Mesenchymal stem cell (in vitro differentiated cells and primary cell): Measurements from ENCODE around the gene IL1RL2.
A peak's percentile ranks its signal among the peaks of the same experiment; 100 is the strongest.

Source experiments
- DNase-seq: peaks from one replicate; pipeline ENCODE4 v3.0.0-alpha.2; 2013
- H2AFZ ChIP-seq: one replicate; pipeline ENCODE4 v1.6.1; 2013; ENCODE audit warnings: low read depth, mild to moderate bottlenecking, control low read depth, inconsistent platforms, low read length, moderate library complexity
- H2AK5ac ChIP-seq: 2 replicates; pipeline ENCODE4 v1.6.1; 2013; ENCODE audit warnings: low read length, moderate library complexity, mild to moderate bottlenecking, inconsistent platforms; ENCODE audit not compliant: severe bottlenecking
- H2BK120ac ChIP-seq: one replicate; pipeline ENCODE4 v1.6.1; 2013; ENCODE audit warnings: low read depth, mild to moderate bottlenecking, inconsistent platforms, low read length, moderate library complexity
- H2BK12ac ChIP-seq, 2 experiments: one replicate each; pipeline ENCODE4 v1.6.1; 2013; ENCODE audit warnings: inconsistent platforms in 2 of 2, low read length in 2 of 2, mild to moderate bottlenecking in 2 of 2, moderate library complexity in 2 of 2, control low read depth in 1 of 2
- H2BK15ac ChIP-seq: one replicate; pipeline ENCODE4 v1.6.1; 2013; ENCODE audit warnings: mild to moderate bottlenecking, low read depth, inconsistent platforms; ENCODE audit not compliant: poor library complexity, severe bottlenecking
- H2BK5ac ChIP-seq: 2 replicates; pipeline ENCODE4 v1.6.1; 2013; ENCODE audit warnings: low read depth, mild to moderate bottlenecking, low read length, control low read depth, inconsistent platforms; ENCODE audit not compliant: poor library complexity, severe bottlenecking
- H3K14ac ChIP-seq, 2 experiments: one replicate each; pipeline ENCODE4 v1.6.1; 2013; ENCODE audit warnings: inconsistent platforms in 2 of 2, low read length in 2 of 2, control low read depth in 1 of 2, mild to moderate bottlenecking in 1 of 2, moderate library complexity in 1 of 2
- H3K18ac ChIP-seq, 2 experiments: one replicate each; pipeline ENCODE4 v1.6.1; 2013; ENCODE audit warnings: inconsistent platforms in 2 of 2, low read length in 2 of 2, control low read depth in 1 of 2, low read depth in 1 of 2, mild to moderate bottlenecking in 1 of 2
- H3K23ac ChIP-seq, 2 experiments: one replicate each; pipeline ENCODE4 v1.6.1; 2013; ENCODE audit warnings: inconsistent platforms in 2 of 2, low read length in 2 of 2, mild to moderate bottlenecking in 2 of 2, moderate library complexity in 2 of 2, control low read depth in 1 of 2
- H3K27ac ChIP-seq: 2 replicates; pipeline ENCODE4 v1.5.1; 2013; ENCODE audit warnings: mild to moderate bottlenecking, moderate library complexity, low read length, control low read depth, inconsistent platforms; ENCODE audit not compliant: poor library complexity, severe bottlenecking
- H3K27me3 ChIP-seq, 2 experiments: 2 replicates each; pipeline versions ENCODE4 v1.6.1 to v1.7.0; 2013; ENCODE audit warnings: low read length in 2 of 2, mild to moderate bottlenecking in 2 of 2, moderate library complexity in 2 of 2, control low read depth in 1 of 2, inconsistent platforms in 1 of 2; ENCODE audit not compliant: control insufficient read depth in 1 of 2, insufficient read depth in 1 of 2
- H3K36me3 ChIP-seq, 2 experiments: 2 replicates each; pipeline versions ENCODE4 v1.6.1 to v1.7.0; 2013; ENCODE audit warnings: low read length in 2 of 2, control low read depth in 1 of 2, inconsistent platforms in 1 of 2, low read depth in 1 of 2, mild to moderate bottlenecking in 1 of 2; ENCODE audit not compliant: insufficient read depth in 2 of 2, control insufficient read depth in 1 of 2
- H3K4ac ChIP-seq, 2 experiments: one replicate each; pipeline ENCODE4 v1.6.1; 2013; ENCODE audit warnings: inconsistent platforms in 2 of 2, low read length in 2 of 2, mild to moderate bottlenecking in 2 of 2, moderate library complexity in 2 of 2, control low read depth in 1 of 2, low read depth in 1 of 2
- H3K4me1 ChIP-seq: 2 replicates; pipeline ENCODE4 v1.6.1; 2013; ENCODE audit warnings: low read depth, low read length, control low read depth; ENCODE audit not compliant: control insufficient read depth, insufficient read depth
- H3K4me2 ChIP-seq: 2 replicates; pipeline ENCODE4 v1.6.1; 2013; ENCODE audit warnings: low read length, mild to moderate bottlenecking, inconsistent platforms; ENCODE audit not compliant: poor library complexity, severe bottlenecking
- H3K4me3 ChIP-seq, 2 experiments: 2 replicates each; pipeline versions ENCODE4 v1.5.1 to v1.7.0; 2013; ENCODE audit warnings: low read length in 2 of 2, mild to moderate bottlenecking in 2 of 2, control low read depth in 1 of 2, low read depth in 1 of 2; ENCODE audit not compliant: insufficient read depth in 1 of 2
- H3K79me1 ChIP-seq: replicated peaks from 2 replicates; pipeline ENCODE4 v1.6.1; 2013; ENCODE audit warnings: mild to moderate bottlenecking, control low read depth, low read length, inconsistent platforms; ENCODE audit not compliant: poor library complexity, severe bottlenecking
- H3K9ac ChIP-seq: 2 replicates; pipeline ENCODE4 v1.7.0; 2013; ENCODE audit warnings: mild to moderate bottlenecking, low read length, moderate library complexity
- H3K9me3 ChIP-seq: 2 replicates; pipeline ENCODE4 v1.7.0; 2013; ENCODE audit warnings: mild to moderate bottlenecking, low read length; ENCODE audit not compliant: control insufficient read depth
- H4K8ac ChIP-seq: one replicate; pipeline ENCODE4 v1.6.1; 2013; ENCODE audit warnings: inconsistent platforms, mild to moderate bottlenecking, low read length, moderate library complexity
- H4K91ac ChIP-seq: one replicate; pipeline ENCODE4 v1.6.1; 2013; ENCODE audit warnings: mild to moderate bottlenecking, low read length, inconsistent platforms
- whole genome bisulfite sequencing: methylation state at CpG from one replicate; pipeline ENCODE4 v1.1.7; 2013; ENCODE audit warnings: mixed read lengths; 5-methylcytosine and 5-hydroxymethylcytosine counted together

Gene IL1RL2

GRCh38 chr2:102140377-102140776 is 46.4 kb upstream of the IL1RL2 start:
- Histone ChIP-seq H3K79me1 (peaks cover 8% of the 10 kb centered on the region), H3K4me2 (no peak overlapping the region), H2BK5ac (no peak overlapping the region), H2AK5ac (no peak overlapping the region), H2BK12ac (peak overlapping the region; percentile 2 to 94), H2BK120ac (peak overlapping the region; percentile 1), H3K27ac (no peak overlapping the region), H3K9me3 (peaks cover 8% of the 10 kb centered on the region), H4K91ac (peak overlapping the region; percentile 12), H2BK15ac (no peak overlapping the region), H3K14ac (peak overlapping the region in 1 of 2 experiments; percentile 63), H2AFZ (no peak overlapping the region), H3K23ac (peak overlapping the region in 1 of 2 experiments; percentile 79), H3K36me3 (peaks cover 3 to 13% of the 10 kb centered on the region in 2 experiments), H3K18ac (peak overlapping the region; percentile 1 to 88), H3K9ac (peak overlapping the region; percentile 98), H3K4me3 (no peak overlapping the region), H4K8ac (no peak overlapping the region), H3K4me1 (peaks cover 8% of the 10 kb centered on the region), H3K27me3 (no peaks in the 10 kb centered on the region), H3K4ac (peak overlapping the region in 1 of 2 experiments; percentile 62)
- WGBS = 98% methylated on average over 2 of the region's 2 CpGs
- DNase-seq = peak; percentile 53

GRCh38 chr2:102141011-102141943 is 45.5 kb upstream of the IL1RL2 start:
- H3K27ac ChIP-seq = no peak overlapping the region
- peaks cover 17% of the 10 kb centered on the region for H3K9me3 ChIP-seq
- peaks cover 8% of the 10 kb centered on the region for H3K4me1 ChIP-seq
- H2BK120ac ChIP-seq = peak overlapping the region; percentile 19
- no peak overlapping the region for H3K14ac ChIP-seq
- peak overlapping the region; percentile 74 for H4K91ac ChIP-seq
- H3K4ac ChIP-seq = peak overlapping the region; percentile 84 to 87
- 63% methylated on average over 12 of the region's 15 CpGs for WGBS
- peak overlapping the region; percentile 79 to 85 for H3K18ac ChIP-seq
- H3K36me3 ChIP-seq = peaks cover 7 to 22% of the 10 kb centered on the region in 2 experiments
- peaks cover 9% of the 10 kb centered on the region for H3K79me1 ChIP-seq
- H4K8ac ChIP-seq = peak overlapping the region; percentile 66
- no peak overlapping the region for H2AFZ ChIP-seq
- peak; percentile 95 for DNase-seq
- H2BK15ac ChIP-seq = peak overlapping the region; percentile 75
- no peak overlapping the region for H3K4me2 ChIP-seq
- H2AK5ac ChIP-seq = no peak overlapping the region
- H2BK5ac ChIP-seq = no peak overlapping the region
- no peak overlapping the region for H3K23ac ChIP-seq
- H3K9ac ChIP-seq = peak overlapping the region; percentile 98
- H2BK12ac ChIP-seq = peak overlapping the region; percentile 41 to 95
- H3K4me3 ChIP-seq = peak overlapping the region in 1 of 2 experiments; percentile 83
- no peaks in the 10 kb centered on the region for H3K27me3 ChIP-seq

GRCh38 chr2:102141970-102142828 is 44.6 kb upstream of the IL1RL2 start, which contains the start of gene IL1R1:
Gene IL1R1 (plus strand): TSS chr2:102142746. CDS start chr2:102157725, 14,979 bp downstream.
- H4K91ac ChIP-seq = peak within 1 kb of the TSS; percentile 96
- H3K27me3 ChIP-seq = no peaks in the 10 kb centered on the region
- DNase-seq = peak; percentile 75
- peak within 1 kb of the TSS; percentile 98 for H3K9ac ChIP-seq
- H3K4me1 ChIP-seq = peaks cover 8% of the 10 kb centered on the region
- peak within 1 kb of the TSS; percentile 92 for H4K8ac ChIP-seq
- peak within 1 kb of the TSS; percentile 43 to 63 for H3K23ac ChIP-seq
- peak within 1 kb of the TSS in 1 of 2 experiments; percentile 98 for H3K14ac ChIP-seq
- H2BK5ac ChIP-seq = peak within 1 kb of the TSS; percentile 58
- peak within 1 kb of the TSS; percentile 42 to 59 for H2BK12ac ChIP-seq
- H3K27ac ChIP-seq = peak within 1 kb of the TSS; percentile 7
- H3K18ac ChIP-seq = peak within 1 kb of the TSS; percentile 96 to 97
- H2BK15ac ChIP-seq = peak within 1 kb of the TSS; percentile 96
- peaks cover 11% of the 10 kb centered on the region for H3K79me1 ChIP-seq
- peak within 1 kb of the TSS; percentile 94 for H2BK120ac ChIP-seq
- peak within 1 kb of the TSS; percentile 93 for H3K4me2 ChIP-seq
- H3K4me3 ChIP-seq = peak within 1 kb of the TSS; percentile 60 to 83
- no peak within 1 kb of the TSS for H2AK5ac ChIP-seq
- H3K9me3 ChIP-seq = peaks cover 27% of the 10 kb centered on the region
- peak within 1 kb of the TSS; percentile 20 for H2AFZ ChIP-seq
- H3K36me3 ChIP-seq = peaks cover 10 to 31% of the 10 kb centered on the region in 2 experiments
- peak within 1 kb of the TSS; percentile 84 to 92 for H3K4ac ChIP-seq
- 8% methylated on average over 53 of the region's 65 CpGs for WGBS
